DND-41 (cell line): Measurements from ENCODE around the gene C15orf61.

ENCODE experiments used
- ATAC-seq: fragments of 200-7000 bp; cut with Tn5 transposase; 3 replicates; pipeline ENCODE4 v1.9.1; 2021; ENCODE audit warnings: low read depth; ENCODE audit not compliant: insufficient read depth
- DNase-seq: peaks from one replicate; pipeline ENCODE4 v3.0.0-alpha.2; 2020
- H2AFZ ChIP-seq: 2 replicates; pipeline ENCODE4 v1.6.0; 2012; ENCODE audit warnings: low read depth, low read length
- H3K27ac ChIP-seq: 2 replicates; pipeline ENCODE4 v1.5.1; 2012; ENCODE audit warnings: low read length, inconsistent platforms
- H3K27me3 ChIP-seq: fragments of 200-600 bp; sonication (generic); 2 replicates; pipeline ENCODE4 v1.6.0; 2012; ENCODE audit warnings: low read length, mild to moderate bottlenecking, inconsistent platforms; ENCODE audit not compliant: insufficient read depth, poor library complexity
- H3K36me3 ChIP-seq: 2 replicates; pipeline ENCODE4 v1.5.1; 2012; ENCODE audit warnings: low read length, inconsistent platforms; ENCODE audit not compliant: insufficient read depth
- H3K4me1 ChIP-seq: 2 replicates; pipeline ENCODE4 v1.5.1; 2012; ENCODE audit warnings: mild to moderate bottlenecking, low read length; ENCODE audit not compliant: insufficient read depth
- H3K4me2 ChIP-seq: 2 replicates; pipeline ENCODE4 v1.6.0; 2012; ENCODE audit warnings: mild to moderate bottlenecking, moderate library complexity, low read length, inconsistent platforms; ENCODE audit not compliant: insufficient read depth
- H3K4me3 ChIP-seq, 2 experiments: fragments of 200-600 bp in 1 of 2; shearing (Covaris generic) in 1 of 2; 2 replicates each; pipeline ENCODE4 v1.5.1; 2012 to 2016; ENCODE audit warnings: inconsistent platforms in 2 of 2, low read length in 2 of 2, mild to moderate bottlenecking in 2 of 2, low read depth in 1 of 2, moderate library complexity in 1 of 2
- H3K79me2 ChIP-seq: 2 replicates; pipeline ENCODE4 v1.6.0; 2012; ENCODE audit warnings: low read length, inconsistent platforms; ENCODE audit not compliant: insufficient read depth
- H3K9ac ChIP-seq: 2 replicates; pipeline ENCODE4 v1.6.0; 2012; ENCODE audit warnings: low read depth, mild to moderate bottlenecking, inconsistent platforms, low read length, moderate library complexity
- H3K9me3 ChIP-seq: 2 replicates; pipeline ENCODE4 v1.5.1; 2012; ENCODE audit warnings: low read length, moderate library complexity, mild to moderate bottlenecking, inconsistent platforms; ENCODE audit not compliant: insufficient read depth, severe bottlenecking
- H4K20me1 ChIP-seq: 2 replicates; pipeline ENCODE4 v1.6.0; 2012; ENCODE audit warnings: low read length; ENCODE audit not compliant: insufficient read depth
- CTCF ChIP-seq: IDR thresholded peaks from 2 replicates; pipeline ENCODE4 v1.5.1; 2012; ENCODE audit warnings: borderline replicate concordance, low read length, moderate library complexity, mild to moderate bottlenecking; ENCODE audit not compliant: poor library complexity, severe bottlenecking; ENCODE audit errors: extremely low read depth
- EZH2 ChIP-seq: IDR thresholded peaks from 3 replicates; pipeline ENCODE4 v1.6.1; 2012; ENCODE audit warnings: borderline replicate concordance, low read depth, mild to moderate bottlenecking, moderate library complexity, low read length, inconsistent platforms; ENCODE audit not compliant: severe bottlenecking

The C15orf61 gene

GRCh38 chr15:67504056-67504455 lies 16.9 kb upstream of the C15orf61 start:
- no peak overlapping the region for H3K4me3 ChIP-seq
- H4K20me1 ChIP-seq = no peaks in the 10 kb centered on the region
- H2AFZ ChIP-seq = no peak overlapping the region
- no peaks in the 10 kb centered on the region for H3K79me2 ChIP-seq
- no peak overlapping the region for H3K9ac ChIP-seq
- TF ChIP-seq CTCF (no peak), EZH2 (no peak)
- H3K4me1 ChIP-seq = no peaks in the 10 kb centered on the region
- DNase-seq (no peak), ATAC-seq (no peak)
- no peak overlapping the region for H3K4me2 ChIP-seq
- H3K27ac ChIP-seq = no peak overlapping the region
- H3K27me3 ChIP-seq = no peaks in the 10 kb centered on the region
- no peaks in the 10 kb centered on the region for H3K36me3 ChIP-seq
- no peaks in the 10 kb centered on the region for H3K9me3 ChIP-seq

DNA sequence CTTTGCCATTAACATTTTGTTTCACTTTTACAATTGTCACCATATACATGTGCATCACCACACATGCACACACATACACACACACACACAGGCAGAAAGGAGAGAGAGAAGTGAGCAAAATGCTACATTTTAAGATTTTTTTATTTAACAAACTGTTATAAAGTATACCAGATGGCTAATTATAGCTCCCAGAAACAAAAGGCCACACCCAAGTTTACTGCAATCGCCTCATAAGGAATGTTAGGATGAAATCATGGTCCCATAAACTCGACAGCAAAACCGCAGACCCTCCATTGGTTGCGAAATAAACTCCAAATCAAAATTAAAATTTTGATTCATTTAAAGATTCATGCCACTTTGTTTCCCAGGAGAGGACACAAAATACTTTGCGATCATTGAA lies 16.1 kb upstream of the C15orf61 start:
- H3K27ac ChIP-seq = no peak overlapping the region
- no peaks in the 10 kb centered on the region for H3K9me3 ChIP-seq
- no peaks in the 10 kb centered on the region for H3K4me1 ChIP-seq
- no peaks in the 10 kb centered on the region for H4K20me1 ChIP-seq
- H3K4me2 ChIP-seq = no peak overlapping the region
- no peaks in the 10 kb centered on the region for H3K36me3 ChIP-seq
- H3K9ac ChIP-seq = no peak overlapping the region
- H3K4me3 ChIP-seq = no peak overlapping the region
- TF ChIP-seq EZH2 = no peak
- TF ChIP-seq CTCF = no peak
- no peaks in the 10 kb centered on the region for H3K79me2 ChIP-seq
- H2AFZ ChIP-seq = no peak overlapping the region
- H3K27me3 ChIP-seq = no peaks in the 10 kb centered on the region
- no peak for DNase-seq
- ATAC-seq = no peak

GRCh38 chr15:67505675-67506572 lies 15.0 kb upstream of the C15orf61 start:
- Histone ChIP-seq H3K36me3 (no peaks in the 10 kb centered on the region), H3K9me3 (no peaks in the 10 kb centered on the region), H3K27ac (no peak overlapping the region), H3K4me3 (no peak overlapping the region), H2AFZ (no peak overlapping the region), H3K27me3 (no peaks in the 10 kb centered on the region), H4K20me1 (no peaks in the 10 kb centered on the region), H3K79me2 (no peaks in the 10 kb centered on the region), H3K4me1 (no peaks in the 10 kb centered on the region), H3K4me2 (no peak overlapping the region), H3K9ac (no peak overlapping the region)
- TF ChIP-seq CTCF (no peak), EZH2 (no peak)
- no peak for DNase-seq
- ATAC-seq = no peak
